NCI-H1694 treated with DMSO at 0.1 percent for 48 hours (cell line): ENCODE measurements around the gene CACNB2.
"Not testable (repeated sequence)": the region's sequence is repeated elsewhere in the genome, so short reads cannot be mapped to it uniquely, and the experiment has no call there.

Source experiments
- DNase-seq: peaks from one replicate; lab custom pipeline; 2025; lab: John Stamatoyannopoulos, UW

The CACNB2 gene

GRCh38 chr10:18570386-18570785 lies 430.2 kb downstream of the CACNB2 start:
- DNase-seq, result not testable (repeated sequence)

- DNase-seq, result no peak
These were observed 430.9 kb downstream of the CACNB2 start for GRCh38 chr10:18571076-18571475.

- no peak for DNase-seq
These were observed 431.6 kb downstream of the CACNB2 start for GRCh38 chr10:18571780-18572179.

- no peak for DNase-seq
These were observed 432.8 kb downstream of the CACNB2 start for GRCh38 chr10:18572959-18573561.

- no peak for DNase-seq
These were observed 436.4 kb downstream of the CACNB2 start for GRCh38 chr10:18576586-18576985.

GRCh38 chr10:18577823-18578685 lies 437.8 kb downstream of the CACNB2 start:
- DNase-seq, result no peak

- DNase-seq, result no peak
These were observed 442.6 kb downstream of the CACNB2 start for GRCh38 chr10:18582803-18583202.

GRCh38 chr10:18583575-18584270 lies 443.5 kb downstream of the CACNB2 start:
- DNase-seq, result no peak

- not testable (repeated sequence) for DNase-seq
These were observed 446.4 kb downstream of the CACNB2 start for GRCh38 chr10:18586637-18587036.

GRCh38 chr10:18591141-18591540 lies 450.9 kb downstream of the CACNB2 start:
- DNase-seq, result not testable (repeated sequence)
